GM10266 (cell line): ENCODE measurements around the gene PCDHGC5.
A peak's percentile ranks its signal among the peaks of the same experiment; 100 is the strongest.

Source experiments
- DNase-seq: peaks from one replicate; pipeline ENCODE4 v3.0.0; 2012; ENCODE audit errors: extremely low spot score
- TF ChIP-seq, protein P1 (sequence below): IDR thresholded peaks from 2 replicates; pipeline ENCODE4 v1.5.1; 2012; ENCODE audit warnings: mild to moderate bottlenecking, low read depth; ENCODE audit not compliant: control insufficient read depth, insufficient read depth; ENCODE audit errors: missing control alignments

Gene PCDHGC5

DNA sequence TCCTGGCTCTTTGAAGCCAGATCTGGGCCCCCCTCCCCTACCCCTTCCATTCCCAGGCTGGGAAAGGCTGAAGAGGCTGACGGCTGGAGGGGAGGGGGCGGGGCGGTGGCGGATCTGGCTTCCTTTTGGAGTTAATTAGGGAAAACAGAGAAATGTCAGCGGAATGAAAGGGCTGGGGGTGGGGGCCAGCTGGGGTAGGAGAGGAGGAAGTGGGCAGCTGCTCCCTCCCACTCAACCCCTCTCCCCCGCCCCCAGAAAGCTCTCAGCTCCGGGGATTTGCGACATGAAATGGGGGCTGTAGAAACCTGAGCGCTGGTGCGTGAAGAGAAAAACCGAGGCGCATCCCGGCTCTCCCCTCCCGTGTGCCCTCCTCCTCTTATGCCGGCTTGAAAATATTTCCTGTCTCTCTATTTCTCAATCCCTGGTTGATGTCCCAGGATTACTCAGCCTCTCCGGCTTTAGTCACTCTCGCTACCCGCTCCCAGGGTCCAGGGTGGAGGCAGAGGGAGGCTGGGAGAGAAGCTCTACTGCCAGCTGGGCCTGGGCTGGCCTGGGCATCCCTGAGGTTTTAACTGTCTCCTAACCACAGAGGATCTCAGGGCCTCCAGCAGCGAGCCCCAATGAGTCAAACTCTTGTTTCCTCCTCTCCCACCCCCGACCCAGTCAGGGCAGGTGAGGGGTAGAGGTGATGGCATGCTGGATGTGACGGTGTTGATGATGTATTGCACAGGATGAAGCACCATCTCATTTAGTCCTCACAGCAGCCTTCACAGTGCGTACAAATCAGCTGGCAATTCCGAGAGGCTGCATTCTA is 20.1 kb downstream of the PCDHGC5 start:
- DNase-seq = peak; percentile 29

GRCh38 chr5:141510160-141510559 is 21.3 kb downstream of the PCDHGC5 start:
- no peak for DNase-seq
- TF ChIP-seq, protein P1, sequence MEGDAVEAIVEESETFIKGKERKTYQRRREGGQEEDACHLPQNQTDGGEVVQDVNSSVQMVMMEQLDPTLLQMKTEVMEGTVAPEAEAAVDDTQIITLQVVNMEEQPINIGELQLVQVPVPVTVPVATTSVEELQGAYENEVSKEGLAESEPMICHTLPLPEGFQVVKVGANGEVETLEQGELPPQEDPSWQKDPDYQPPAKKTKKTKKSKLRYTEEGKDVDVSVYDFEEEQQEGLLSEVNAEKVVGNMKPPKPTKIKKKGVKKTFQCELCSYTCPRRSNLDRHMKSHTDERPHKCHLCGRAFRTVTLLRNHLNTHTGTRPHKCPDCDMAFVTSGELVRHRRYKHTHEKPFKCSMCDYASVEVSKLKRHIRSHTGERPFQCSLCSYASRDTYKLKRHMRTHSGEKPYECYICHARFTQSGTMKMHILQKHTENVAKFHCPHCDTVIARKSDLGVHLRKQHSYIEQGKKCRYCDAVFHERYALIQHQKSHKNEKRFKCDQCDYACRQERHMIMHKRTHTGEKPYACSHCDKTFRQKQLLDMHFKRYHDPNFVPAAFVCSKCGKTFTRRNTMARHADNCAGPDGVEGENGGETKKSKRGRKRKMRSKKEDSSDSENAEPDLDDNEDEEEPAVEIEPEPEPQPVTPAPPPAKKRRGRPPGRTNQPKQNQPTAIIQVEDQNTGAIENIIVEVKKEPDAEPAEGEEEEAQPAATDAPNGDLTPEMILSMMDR = no peak

More for the DNA sequence above, 20.1 kb downstream of the PCDHGC5 start:
- TF ChIP-seq, protein P1 = no peak

DNA sequence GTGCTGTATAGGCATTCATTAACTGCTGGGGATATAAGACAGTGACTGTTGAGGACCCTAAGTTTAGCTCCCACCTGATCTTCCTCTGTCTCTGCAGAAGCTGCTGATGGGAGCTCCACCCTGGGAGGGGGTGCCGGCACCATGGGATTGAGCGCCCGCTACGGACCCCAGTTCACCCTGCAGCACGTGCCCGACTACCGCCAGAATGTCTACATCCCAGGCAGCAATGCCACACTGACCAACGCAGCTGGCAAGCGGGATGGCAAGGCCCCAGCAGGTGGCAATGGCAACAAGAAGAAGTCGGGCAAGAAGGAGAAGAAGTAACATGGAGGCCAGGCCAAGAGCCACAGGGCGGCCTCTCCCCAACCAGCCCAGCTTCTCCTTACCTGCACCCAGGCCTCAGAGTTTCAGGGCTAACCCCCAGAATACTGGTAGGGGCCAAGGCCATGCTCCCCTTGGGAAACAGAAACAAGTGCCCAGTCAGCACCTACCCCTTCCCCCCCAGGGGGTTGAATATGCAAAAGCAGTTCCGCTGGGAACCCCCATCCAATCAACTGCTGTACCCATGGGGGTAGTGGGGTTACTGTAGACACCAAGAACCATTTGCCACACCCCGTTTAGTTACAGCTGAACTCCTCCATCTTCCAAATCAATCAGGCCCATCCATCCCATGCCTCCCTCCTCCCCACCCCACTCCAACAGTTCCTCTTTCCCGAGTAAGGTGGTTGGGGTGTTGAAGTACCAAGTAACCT is 22.1 kb downstream of the PCDHGC5 start:
- TF ChIP-seq, protein P1 = no peak
- peak; percentile 46 for DNase-seq

DNA sequence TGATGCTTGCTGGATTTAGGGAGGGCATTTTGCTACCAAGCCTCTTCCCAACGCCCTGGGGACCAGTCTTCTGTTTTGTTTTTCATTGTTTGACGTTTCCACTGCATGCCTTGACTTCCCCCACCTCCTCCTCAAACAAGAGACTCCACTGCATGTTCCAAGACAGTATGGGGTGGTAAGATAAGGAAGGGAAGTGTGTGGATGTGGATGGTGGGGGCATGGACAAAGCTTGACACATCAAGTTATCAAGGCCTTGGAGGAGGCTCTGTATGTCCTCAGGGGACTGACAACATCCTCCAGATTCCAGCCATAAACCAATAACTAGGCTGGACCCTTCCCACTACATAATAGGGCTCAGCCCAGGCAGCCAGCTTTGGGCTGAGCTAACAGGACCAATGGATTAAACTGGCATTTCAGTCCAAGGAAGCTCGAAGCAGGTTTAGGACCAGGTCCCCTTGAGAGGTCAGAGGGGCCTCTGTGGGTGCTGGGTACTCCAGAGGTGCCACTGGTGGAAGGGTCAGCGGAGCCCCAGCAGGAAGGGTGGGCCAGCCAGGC is 23.0 kb downstream of the PCDHGC5 start:
- TF ChIP-seq, protein P1 = no peak
- DNase-seq = no peak

GRCh38 chr5:141512390-141512910 is 23.6 kb downstream of the PCDHGC5 start:
- TF ChIP-seq, protein P1 = peak; percentile 82
- peak; percentile 75 for DNase-seq

GRCh38 chr5:141512911-141513626 is 24.2 kb downstream of the PCDHGC5 start:
- TF ChIP-seq, protein P1 = no peak
- peak; percentile 19 for DNase-seq
